Measurements from ENCODE around the gene TLE3.

DNA sequence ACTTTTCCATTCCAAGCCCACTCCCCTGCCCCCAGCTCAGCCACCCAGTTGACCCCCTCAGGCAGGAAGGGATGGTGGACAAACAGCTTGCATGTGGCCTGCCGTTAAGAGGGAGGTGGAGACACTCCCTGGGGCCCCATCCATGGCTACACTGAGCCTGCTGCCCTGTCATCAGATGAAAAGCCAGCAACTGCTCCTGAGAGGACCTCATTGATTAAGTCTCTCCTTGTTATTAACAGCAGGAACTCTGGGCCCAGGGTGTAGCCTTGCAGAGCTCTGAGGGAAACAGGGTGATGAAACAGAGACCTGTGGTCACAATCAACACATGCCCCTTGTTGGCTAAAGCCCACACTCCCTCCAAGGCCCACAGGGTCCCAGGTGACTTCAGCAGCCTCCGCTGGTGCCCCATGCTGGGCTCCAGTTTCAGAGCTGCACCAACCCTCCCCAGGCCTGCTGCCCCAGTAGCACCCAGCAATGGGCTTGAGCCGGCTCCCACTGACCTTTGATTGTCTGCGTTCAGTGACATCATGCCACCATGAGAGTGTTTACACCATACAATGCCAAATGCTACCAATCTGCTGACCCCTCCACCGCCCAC is 22.3 kb upstream of the TLE3 start:
- no peak for TF ChIP-seq EZH2 (IDR thresholded peaks at IDR 0.05; ENCODE audit: low read length)
- no peak for TF ChIP-seq CTCF (optimal IDR thresholded peaks at IDR 0.05 in 1 of 3, IDR thresholded peaks at IDR 0.05 in 1 of 3, conservative IDR thresholded peaks at IDR 0.05 in 1 of 3; ENCODE audit: extremely low read depth in 1 of 3, insufficient read depth in 2 of 3, low read length in 3 of 3)
